Smooth muscle cell (in vitro differentiated cells): ENCODE measurements around the gene HLA-A. TPM values are rescaled to one million over a fixed set of nuclear protein-coding genes. Genes with fewer than 3 reads are reported as not detected.

Experiments used
- DNase-seq: peaks from one replicate; lab custom pipeline; 2025; ENCODE audit not compliant: unreplicated experiment; lab: John Stamatoyannopoulos, UW
- H2AFZ ChIP-seq: fragments of 200-600 bp; sonication (generic); 2 replicates; pipeline ENCODE4 v1.6.0; 2016; ENCODE audit warnings: antibody characterized with exemption, low read depth, mild to moderate bottlenecking
- H3F3A ChIP-seq: fragments of 200-600 bp; sonication (generic); 2 replicates; pipeline ENCODE4 v1.6.0; 2017; ENCODE audit warnings: antibody characterized with exemption, low read depth
- H3K27ac ChIP-seq: fragments of 200-600 bp; sonication (generic); 2 replicates; pipeline ENCODE4 v1.5.1; 2016; ENCODE audit warnings: low read depth, mild to moderate bottlenecking
- H3K27me3 ChIP-seq: fragments of 200-600 bp; sonication (generic); 2 replicates; pipeline ENCODE4 v1.6.1; 2016; ENCODE audit warnings: low read depth, mild to moderate bottlenecking
- H3K36me3 ChIP-seq: fragments of 200-600 bp; sonication (generic); 2 replicates; pipeline ENCODE4 v1.5.1; 2016; ENCODE audit warnings: low read depth
- H3K4me1 ChIP-seq: fragments of 200-600 bp; sonication (generic); 2 replicates; pipeline ENCODE4 v1.5.1; 2016; ENCODE audit warnings: low read depth
- H3K4me2 ChIP-seq: fragments of 200-600 bp; sonication (generic); 2 replicates; pipeline ENCODE4 v1.6.0; 2016; ENCODE audit warnings: mild to moderate bottlenecking
- H3K4me3 ChIP-seq: fragments of 200-600 bp; sonication (generic); 2 replicates; pipeline ENCODE4 v1.5.1; 2016; ENCODE audit warnings: mild to moderate bottlenecking
- H3K79me2 ChIP-seq: fragments of 200-600 bp; sonication (generic); 2 replicates; pipeline ENCODE4 v1.6.0; 2016; ENCODE audit warnings: low read depth, mild to moderate bottlenecking
- H3K9ac ChIP-seq: fragments of 200-600 bp; sonication (generic); 2 replicates; pipeline ENCODE4 v1.6.0; 2016; ENCODE audit warnings: low read depth
- H3K9me3 ChIP-seq: fragments of 200-600 bp; sonication (generic); replicated peaks from 2 replicates; pipeline ENCODE4 v1.5.1; 2016; ENCODE audit warnings: low read depth
- H4K20me1 ChIP-seq: fragments of 200-600 bp; sonication (generic); 2 replicates; pipeline ENCODE4 v1.6.0; 2016; ENCODE audit warnings: low read depth
- CTCF ChIP-seq: fragments of 200-600 bp; sonication (generic); IDR thresholded peaks from 2 replicates; pipeline ENCODE4 v1.5.1; 2017; ENCODE audit warnings: borderline replicate concordance, mild to moderate bottlenecking, antibody characterized with exemption; ENCODE audit not compliant: insufficient read depth, poor library complexity, severe bottlenecking
- WGBS: methylation state at CpG from one replicate; pipeline ENCODE4 v1.1.7; 2016; ENCODE audit warnings: low lambda C conversion rate; 5-methylcytosine and 5-hydroxymethylcytosine counted together
- polyA plus RNA-seq: library from polyadenylated mRNA; unstranded; fragments of >200 nt; fragmentation: Nextera tagmentation; extraction: Ambion mirVana; gene quantifications from 2 replicates; pipeline ENCODE4 v1.2.1, GENCODE V29; 2016
- total RNA-seq: library from RNA; depleted of rRNA; stranded (reverse); fragments of >200 nt; gene quantifications from 2 replicates; pipeline ENCODE4 v1.2.3, GENCODE V29; 2014

The HLA-A gene
- total and polyA plus RNA-seq, 2 experiments from 2014 or later, result 287 to 558 TPM

- H3K4me3 ChIP-seq, result no peak overlapping the region
- H3K4me2 ChIP-seq, result no peak overlapping the region
- H3K36me3 ChIP-seq, result no peaks in the 10 kb centered on the region
- no peak overlapping the region for H3K27ac ChIP-seq
- H3K4me1 ChIP-seq, result no peaks in the 10 kb centered on the region
- H2AFZ ChIP-seq, result no peak overlapping the region
- H3K27me3 ChIP-seq, result no peaks in the 10 kb centered on the region
- no peak overlapping the region for H3K9ac ChIP-seq
- WGBS, result 93% methylated on average over 14 of the region's 14 CpGs
- H3F3A ChIP-seq, result no peaks in the 10 kb centered on the region
- H4K20me1 ChIP-seq, result no peaks in the 10 kb centered on the region
- DNase-seq, result no peak
- TF ChIP-seq CTCF, result no peak
- no peaks in the 10 kb centered on the region for H3K9me3 ChIP-seq
- H3K79me2 ChIP-seq, result no peaks in the 10 kb centered on the region
Observed at GRCh38 chr6:29933955-29934354, 8.4 kb upstream of the HLA-A start.

GRCh38 chr6:29935273-29935955 is 6.9 kb upstream of the HLA-A start:
- 57% methylated on average over 1 of the region's 1 CpG for WGBS
- Histone ChIP-seq H3F3A (no peaks in the 10 kb centered on the region), H4K20me1 (no peaks in the 10 kb centered on the region), H3K27me3 (no peaks in the 10 kb centered on the region), H3K4me3 (no peak overlapping the region), H2AFZ (no peak overlapping the region), H3K4me2 (no peak overlapping the region), H3K36me3 (no peaks in the 10 kb centered on the region), H3K79me2 (no peaks in the 10 kb centered on the region), H3K27ac (no peak overlapping the region), H3K9me3 (no peaks in the 10 kb centered on the region), H3K4me1 (no peaks in the 10 kb centered on the region), H3K9ac (no peak overlapping the region)
- DNase-seq, result no peak
- no peak for TF ChIP-seq CTCF

- Histone ChIP-seq H4K20me1 (no peaks in the 10 kb centered on the region), H3F3A (no peaks in the 10 kb centered on the region), H3K9ac (no peak overlapping the region), H3K4me1 (no peaks in the 10 kb centered on the region), H3K36me3 (no peaks in the 10 kb centered on the region), H3K4me2 (no peak overlapping the region), H3K27me3 (no peaks in the 10 kb centered on the region), H3K79me2 (no peaks in the 10 kb centered on the region), H3K27ac (no peak overlapping the region), H2AFZ (no peak overlapping the region), H3K4me3 (no peak overlapping the region), H3K9me3 (no peaks in the 10 kb centered on the region)
- WGBS, result 82% methylated on average over 9 of the region's 9 CpGs
- no peak for DNase-seq
- no peak for TF ChIP-seq CTCF
Observed at GRCh38 chr6:29938746-29939508, 3.4 kb upstream of the HLA-A start.
